Lung (tissue), 12 donors: ENCODE data around the gene NCOA1. TPM values are rescaled to one million over a fixed set of nuclear protein-coding genes. Genes with fewer than 3 reads are reported as not detected.
"Not testable (repeated sequence)": the region's sequence is repeated elsewhere in the genome, so short reads cannot be mapped to it uniquely, and the experiment has no call there.

Experiments
- ATAC-seq: fragments of 200-7000 bp; cut with Tn5 transposase; one replicate; pipeline ENCODE4 v1.9.1; 2020; ENCODE audit warnings: moderate number of reproducible peaks; ENCODE audit not compliant: insufficient read depth, low FRiP score
- DNase-seq, 3 donors: peaks; one replicate each; pipeline ENCODE4 v3.0.0-alpha.2; 2013 to 2017
- H3K27ac ChIP-seq, 2 donors: one replicate each; pipeline ENCODE4 v1.5.1; 2013; ENCODE audit warnings: mild to moderate bottlenecking in 2 of 2, moderate library complexity in 2 of 2, control low read depth in 1 of 2, inconsistent platforms in 1 of 2, low read depth in 1 of 2, low read length in 1 of 2
- H3K27me3 ChIP-seq, 3 donors: one replicate each; pipeline ENCODE4 v1.5.1; 2013; ENCODE audit warnings: low read length in 2 of 3; ENCODE audit not compliant: control insufficient read depth in 3 of 3, insufficient read depth in 3 of 3
- H3K36me3 ChIP-seq, 4 donors: one replicate each; pipeline ENCODE4 v1.5.1; 2013; ENCODE audit warnings: low read length in 4 of 4, mild to moderate bottlenecking in 1 of 4, moderate library complexity in 1 of 4; ENCODE audit not compliant: control insufficient read depth in 4 of 4, insufficient read depth in 4 of 4
- H3K4me1 ChIP-seq, 5 donors: one replicate each; pipeline ENCODE4 v1.5.1; 2013; ENCODE audit warnings: low read length in 5 of 5, mild to moderate bottlenecking in 2 of 5, moderate library complexity in 1 of 5; ENCODE audit not compliant: control insufficient read depth in 5 of 5, insufficient read depth in 5 of 5
- H3K4me3 ChIP-seq: one replicate; pipeline ENCODE4 v1.5.1; 2013; ENCODE audit warnings: mild to moderate bottlenecking, control low read depth, moderate library complexity
- H3K9ac ChIP-seq, 2 donors: one replicate each; pipeline ENCODE4 v1.5.1; 2013; ENCODE audit warnings: low read length in 2 of 2, control low read depth in 1 of 2; ENCODE audit not compliant: insufficient read depth in 1 of 2
- H3K9me3 ChIP-seq, 4 donors: one replicate each; pipeline ENCODE4 v1.5.1; 2013; ENCODE audit warnings: low read length in 3 of 4, mild to moderate bottlenecking in 1 of 4, moderate library complexity in 1 of 4; ENCODE audit not compliant: control insufficient read depth in 4 of 4, insufficient read depth in 3 of 4
- WGBS, 2 donors: extraction: QIAGEN DNeasy Blood & Tissue Kit; methylation state at CpG; one replicate each; pipeline ENCODE4 v1.1.7; 2013; 5-methylcytosine and 5-hydroxymethylcytosine counted together
- polyA plus RNA-seq, 2 donors: library from polyadenylated mRNA; stranded (reverse); fragments of 200-250 nt; gene quantifications; one replicate each; pipeline ENCODE4 v1.2.1, GENCODE V29; 2013
- total RNA-seq, 2 donors: library from RNA; depleted of rRNA in 1 of 2; stranded (reverse); fragments of >200 nt in 1 of 2; gene quantifications; one replicate each; pipeline ENCODE4 v1.2.1, GENCODE V29; 2014 to 2021
- TF ChIP-seq, protein P1 (sequence below): IDR thresholded peaks from 2 replicates; pipeline ENCODE4 v1.5.1; 2012; ENCODE audit warnings: mild to moderate bottlenecking; ENCODE audit errors: control extremely low read depth, extremely low read depth
- donor health status: control.
- donor health status: control.
- donor health status: Bipolar disorder and iron deficiency.
- donor health status: healthy.
- donor health status: DM: yes; HTN: yes; CAD: no.

NCOA1 gene
- total and polyA plus RNA-seq, 4 donors = 8.3 to 123 (median 27.3) TPM

DNA sequence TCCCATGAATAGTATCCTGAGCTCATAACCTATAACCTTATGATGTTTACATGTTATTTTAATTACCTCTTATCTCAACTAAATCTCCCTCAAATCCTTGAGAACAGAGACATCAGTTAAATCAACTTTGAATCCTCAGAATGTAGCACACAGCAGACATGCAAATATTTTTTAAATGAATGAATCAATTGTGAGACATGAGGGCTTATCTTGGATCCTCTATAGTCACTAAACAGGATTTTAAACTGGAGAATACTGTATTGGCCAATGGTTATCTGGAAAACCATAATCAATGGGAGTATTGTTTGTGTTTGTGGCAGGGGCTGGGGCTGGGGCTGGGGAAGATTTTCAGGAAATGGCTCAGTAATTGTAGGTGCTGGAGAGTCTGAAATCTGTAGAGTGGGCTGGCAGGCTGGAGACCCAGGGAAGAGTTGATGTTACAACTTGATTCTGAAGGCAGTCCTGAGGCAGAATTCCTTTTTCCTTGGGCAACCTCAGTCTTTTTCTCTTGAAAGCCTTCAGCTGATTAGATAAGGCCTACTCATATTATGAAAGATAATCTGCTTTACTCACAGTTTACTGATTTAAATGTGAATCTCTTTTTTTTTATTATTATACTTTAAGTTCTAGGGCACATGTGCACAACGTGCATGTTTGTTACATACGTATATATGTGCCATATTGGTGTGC is 106.3 kb downstream of the NCOA1 start:
- WGBS, 2 donors = 89 to 97% methylated on average over 2 of the region's 2 CpGs
- no peak for ATAC-seq

DNA sequence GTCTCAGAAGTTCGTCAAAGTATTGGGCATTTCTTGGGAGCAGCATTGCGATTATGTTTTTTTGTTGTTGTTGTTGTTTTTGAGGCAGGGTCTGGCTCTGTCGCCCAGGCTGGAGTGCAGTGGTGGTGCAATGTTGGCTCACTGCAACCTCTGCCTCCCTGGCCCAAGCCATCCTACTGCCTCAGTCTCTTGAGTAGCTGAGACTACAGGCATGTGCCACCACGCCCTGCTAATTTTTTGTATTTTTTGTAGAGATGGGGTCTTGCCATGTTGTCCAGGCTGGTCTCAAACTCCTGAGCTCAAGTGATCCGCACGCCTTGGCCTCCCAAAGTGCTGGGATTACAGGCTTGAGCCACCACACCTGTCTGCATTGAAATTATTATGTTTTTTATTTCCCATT is 109.1 kb downstream of the NCOA1 start:
- ATAC-seq, H3K4me3 ChIP-seq, H3K4me1 ChIP-seq, H3K27me3 ChIP-seq, DNase-seq, H3K9me3 ChIP-seq, H3K27ac ChIP-seq, H3K9ac ChIP-seq: not testable (repeated sequence)
- 96 to 98% methylated on average over 6 of the region's 6 CpGs for WGBS, 2 donors
- peaks cover 0 to 16% (median 0%) of the 10 kb centered on the region in 4 donors for H3K36me3 ChIP-seq

More for the DNA sequence above, 106.3 kb downstream of the NCOA1 start:
- Histone ChIP-seq H3K27me3 (no peaks in the 10 kb centered on the region), H3K4me3 (no peak overlapping the region), H3K27ac (no peak overlapping the region), H3K36me3 (no peaks in the 10 kb centered on the region), H3K9ac (no peak overlapping the region), H3K4me1 (no peaks in the 10 kb centered on the region), H3K9me3 (no peaks in the 10 kb centered on the region)
- no peak for DNase-seq
- TF ChIP-seq, protein P1, sequence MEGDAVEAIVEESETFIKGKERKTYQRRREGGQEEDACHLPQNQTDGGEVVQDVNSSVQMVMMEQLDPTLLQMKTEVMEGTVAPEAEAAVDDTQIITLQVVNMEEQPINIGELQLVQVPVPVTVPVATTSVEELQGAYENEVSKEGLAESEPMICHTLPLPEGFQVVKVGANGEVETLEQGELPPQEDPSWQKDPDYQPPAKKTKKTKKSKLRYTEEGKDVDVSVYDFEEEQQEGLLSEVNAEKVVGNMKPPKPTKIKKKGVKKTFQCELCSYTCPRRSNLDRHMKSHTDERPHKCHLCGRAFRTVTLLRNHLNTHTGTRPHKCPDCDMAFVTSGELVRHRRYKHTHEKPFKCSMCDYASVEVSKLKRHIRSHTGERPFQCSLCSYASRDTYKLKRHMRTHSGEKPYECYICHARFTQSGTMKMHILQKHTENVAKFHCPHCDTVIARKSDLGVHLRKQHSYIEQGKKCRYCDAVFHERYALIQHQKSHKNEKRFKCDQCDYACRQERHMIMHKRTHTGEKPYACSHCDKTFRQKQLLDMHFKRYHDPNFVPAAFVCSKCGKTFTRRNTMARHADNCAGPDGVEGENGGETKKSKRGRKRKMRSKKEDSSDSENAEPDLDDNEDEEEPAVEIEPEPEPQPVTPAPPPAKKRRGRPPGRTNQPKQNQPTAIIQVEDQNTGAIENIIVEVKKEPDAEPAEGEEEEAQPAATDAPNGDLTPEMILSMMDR = no peak

DNA sequence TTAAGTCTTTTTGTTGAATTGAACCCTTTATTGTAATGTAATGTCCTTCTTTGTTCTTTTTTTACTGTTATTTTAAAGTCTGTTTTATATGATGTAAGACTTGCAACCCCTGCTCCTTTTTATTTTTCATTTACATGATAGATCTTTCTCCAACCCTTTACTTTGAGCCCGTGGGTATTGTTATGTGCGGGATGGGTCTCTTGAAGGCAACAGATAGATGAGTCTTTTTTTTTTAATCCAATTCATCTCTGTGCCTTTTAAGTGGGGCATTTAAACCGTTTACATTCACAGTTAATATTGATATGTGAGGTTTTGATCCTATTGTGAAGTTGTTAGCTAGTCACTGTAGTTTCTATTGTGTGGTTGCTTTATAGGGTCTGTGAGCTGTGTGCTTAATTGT is 120.6 kb downstream of the NCOA1 start:
- Histone ChIP-seq H3K36me3 (peaks cover 0 to 6% (median 2%) of the 10 kb centered on the region in 4 donors), H3K27ac (no peak overlapping the region), H3K4me3 (no peak overlapping the region), H3K4me1 (peaks cover 0 to 4% (median 0%) of the 10 kb centered on the region in 5 donors), H3K9ac (no peak overlapping the region), H3K9me3 (peaks cover 0 to 5% (median 2%) of the 10 kb centered on the region in 4 donors), H3K27me3 (no peaks in the 10 kb centered on the region)
- WGBS, 2 donors = 97 to 99% methylated on average over 3 of the region's 3 CpGs
- no peak for ATAC-seq
- TF ChIP-seq, protein P1 = no peak
- DNase-seq = no peak

DNA sequence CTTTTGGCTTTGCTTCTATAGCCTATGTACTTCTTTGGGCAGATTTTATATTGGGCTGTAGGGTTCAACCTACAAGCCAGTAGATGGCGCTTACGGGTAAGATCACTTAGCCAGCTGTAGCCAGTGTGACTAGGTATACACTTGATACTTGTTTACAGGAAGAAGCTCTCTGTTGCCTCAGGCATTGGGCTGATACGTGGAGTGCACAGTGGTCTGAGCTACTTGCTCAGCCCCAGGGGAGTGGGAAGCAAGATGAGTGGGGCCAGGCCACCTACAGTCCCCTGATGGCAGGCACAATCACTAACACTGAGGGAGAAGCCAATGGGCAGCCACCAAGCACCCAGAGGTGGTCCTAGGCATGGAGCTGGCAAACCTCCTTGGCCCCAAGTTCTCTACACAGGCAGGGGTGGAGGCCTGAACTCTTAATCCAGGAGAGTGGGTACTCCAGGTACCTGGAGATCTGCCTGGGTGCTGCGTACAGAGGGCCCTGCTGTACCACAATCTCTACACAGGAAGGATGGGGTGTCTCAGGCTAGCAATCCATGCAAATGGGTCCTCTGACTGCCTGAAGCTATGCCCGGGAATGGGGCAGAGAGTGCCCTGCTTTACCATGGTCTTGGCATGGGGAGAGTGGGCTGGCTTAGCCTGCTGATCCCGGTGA is 122.2 kb downstream of the NCOA1 start:
- Histone ChIP-seq H3K9me3 (peaks cover 0 to 5% (median 2%) of the 10 kb centered on the region in 4 donors), H3K27ac (no peak overlapping the region), H3K9ac (no peak overlapping the region), H3K4me3 (no peak overlapping the region), H3K36me3 (peaks cover 0 to 6% (median 2%) of the 10 kb centered on the region in 4 donors), H3K4me1 (peaks cover 0 to 11% (median 0%) of the 10 kb centered on the region in 5 donors), H3K27me3 (no peaks in the 10 kb centered on the region)
- WGBS, 2 donors = 85 to 87% methylated on average over 6 of the region's 6 CpGs
- DNase-seq (no peak), ATAC-seq (no peak)
- TF ChIP-seq, protein P1 = no peak
